Measurements from ENCODE around the gene IDH3A.

DNA sequence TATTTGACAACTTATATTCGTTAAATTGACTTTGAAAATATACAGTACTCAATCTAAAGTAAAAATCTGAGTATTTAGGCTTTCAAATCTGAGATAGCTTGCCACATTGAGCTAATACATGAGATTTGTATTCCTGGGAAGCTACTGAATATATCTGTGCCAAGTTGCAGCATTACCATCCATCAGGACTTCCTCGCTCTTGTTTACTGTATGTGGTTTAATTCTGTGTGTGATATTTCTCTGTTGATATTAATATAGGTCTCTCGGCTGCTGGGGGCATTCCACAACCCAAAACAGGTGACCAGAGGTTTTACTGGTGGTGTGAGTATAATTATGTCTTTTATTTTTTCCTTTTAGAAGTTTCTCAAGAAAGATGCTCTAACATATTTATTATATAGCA, 5.8 kb downstream of the IDH3A start:
- TF ChIP-seq, protein P1, sequence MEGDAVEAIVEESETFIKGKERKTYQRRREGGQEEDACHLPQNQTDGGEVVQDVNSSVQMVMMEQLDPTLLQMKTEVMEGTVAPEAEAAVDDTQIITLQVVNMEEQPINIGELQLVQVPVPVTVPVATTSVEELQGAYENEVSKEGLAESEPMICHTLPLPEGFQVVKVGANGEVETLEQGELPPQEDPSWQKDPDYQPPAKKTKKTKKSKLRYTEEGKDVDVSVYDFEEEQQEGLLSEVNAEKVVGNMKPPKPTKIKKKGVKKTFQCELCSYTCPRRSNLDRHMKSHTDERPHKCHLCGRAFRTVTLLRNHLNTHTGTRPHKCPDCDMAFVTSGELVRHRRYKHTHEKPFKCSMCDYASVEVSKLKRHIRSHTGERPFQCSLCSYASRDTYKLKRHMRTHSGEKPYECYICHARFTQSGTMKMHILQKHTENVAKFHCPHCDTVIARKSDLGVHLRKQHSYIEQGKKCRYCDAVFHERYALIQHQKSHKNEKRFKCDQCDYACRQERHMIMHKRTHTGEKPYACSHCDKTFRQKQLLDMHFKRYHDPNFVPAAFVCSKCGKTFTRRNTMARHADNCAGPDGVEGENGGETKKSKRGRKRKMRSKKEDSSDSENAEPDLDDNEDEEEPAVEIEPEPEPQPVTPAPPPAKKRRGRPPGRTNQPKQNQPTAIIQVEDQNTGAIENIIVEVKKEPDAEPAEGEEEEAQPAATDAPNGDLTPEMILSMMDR (IDR thresholded peaks at IDR 0.05) = no peak
- TF ChIP-seq ZFX (IDR thresholded peaks at IDR 0.05; ENCODE audit: borderline replicate concordance) = no peak
